HepG2 (cell line): ENCODE measurements around the gene GIPC2.

Experiments used
- CREB1 ChIP-seq, 2 experiments: fragments of 450-650 bp in 1 of 2; IDR thresholded peaks; 2 replicates each; pipeline ENCODE4 v1.6.1; 2016 to 2017; ENCODE audit warnings: control low read depth in 1 of 2, mild to moderate bottlenecking in 1 of 2, missing compliant biosample characterization in 1 of 2, missing genetic modification characterization in 1 of 2
- ELF1 ChIP-seq: sonication (generic); formaldehyde crosslinking; IDR thresholded peaks from 2 replicates; pipeline ENCODE4 v1.4.0; 2020; ENCODE audit warnings: missing genetic modification reagents
- WIZ ChIP-seq: sonication (generic); formaldehyde crosslinking; IDR thresholded peaks from 2 replicates; pipeline ENCODE4 v1.5.1; 2020; ENCODE audit warnings: mild to moderate bottlenecking, missing genetic modification reagents
- TF ChIP-seq, protein P1 (sequence below): sonication (generic); formaldehyde crosslinking; IDR thresholded peaks from 2 replicates; pipeline ENCODE4 v1.4.0; 2020; ENCODE audit warnings: missing genetic modification reagents
- TF ChIP-seq, protein P2 (sequence below): sonication (generic); formaldehyde crosslinking; IDR thresholded peaks from 2 replicates; pipeline ENCODE4 v1.5.1; 2020; ENCODE audit warnings: mild to moderate bottlenecking, missing genetic modification reagents

GRCh38 chr1:78060857-78061563 lies 15.2 kb downstream of the GIPC2 start:
- TF ChIP-seq, protein P1, sequence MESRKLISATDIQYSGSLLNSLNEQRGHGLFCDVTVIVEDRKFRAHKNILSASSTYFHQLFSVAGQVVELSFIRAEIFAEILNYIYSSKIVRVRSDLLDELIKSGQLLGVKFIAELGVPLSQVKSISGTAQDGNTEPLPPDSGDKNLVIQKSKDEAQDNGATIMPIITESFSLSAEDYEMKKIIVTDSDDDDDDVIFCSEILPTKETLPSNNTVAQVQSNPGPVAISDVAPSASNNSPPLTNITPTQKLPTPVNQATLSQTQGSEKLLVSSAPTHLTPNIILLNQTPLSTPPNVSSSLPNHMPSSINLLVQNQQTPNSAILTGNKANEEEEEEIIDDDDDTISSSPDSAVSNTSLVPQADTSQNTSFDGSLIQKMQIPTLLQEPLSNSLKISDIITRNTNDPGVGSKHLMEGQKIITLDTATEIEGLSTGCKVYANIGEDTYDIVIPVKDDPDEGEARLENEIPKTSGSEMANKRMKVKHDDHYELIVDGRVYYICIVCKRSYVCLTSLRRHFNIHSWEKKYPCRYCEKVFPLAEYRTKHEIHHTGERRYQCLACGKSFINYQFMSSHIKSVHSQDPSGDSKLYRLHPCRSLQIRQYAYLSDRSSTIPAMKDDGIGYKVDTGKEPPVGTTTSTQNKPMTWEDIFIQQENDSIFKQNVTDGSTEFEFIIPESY: no peak
- TF ChIP-seq ELF1 (CRISPR knock-in tag) (no peak), CREB1 (IDR thresholded peaks at IDR 0.05) (no peak), CREB1 (CRISPR knock-in tag; IDR thresholded peaks at IDR 0.05) (no peak), WIZ (CRISPR knock-in tag) (no peak)
- TF ChIP-seq, protein P2, sequence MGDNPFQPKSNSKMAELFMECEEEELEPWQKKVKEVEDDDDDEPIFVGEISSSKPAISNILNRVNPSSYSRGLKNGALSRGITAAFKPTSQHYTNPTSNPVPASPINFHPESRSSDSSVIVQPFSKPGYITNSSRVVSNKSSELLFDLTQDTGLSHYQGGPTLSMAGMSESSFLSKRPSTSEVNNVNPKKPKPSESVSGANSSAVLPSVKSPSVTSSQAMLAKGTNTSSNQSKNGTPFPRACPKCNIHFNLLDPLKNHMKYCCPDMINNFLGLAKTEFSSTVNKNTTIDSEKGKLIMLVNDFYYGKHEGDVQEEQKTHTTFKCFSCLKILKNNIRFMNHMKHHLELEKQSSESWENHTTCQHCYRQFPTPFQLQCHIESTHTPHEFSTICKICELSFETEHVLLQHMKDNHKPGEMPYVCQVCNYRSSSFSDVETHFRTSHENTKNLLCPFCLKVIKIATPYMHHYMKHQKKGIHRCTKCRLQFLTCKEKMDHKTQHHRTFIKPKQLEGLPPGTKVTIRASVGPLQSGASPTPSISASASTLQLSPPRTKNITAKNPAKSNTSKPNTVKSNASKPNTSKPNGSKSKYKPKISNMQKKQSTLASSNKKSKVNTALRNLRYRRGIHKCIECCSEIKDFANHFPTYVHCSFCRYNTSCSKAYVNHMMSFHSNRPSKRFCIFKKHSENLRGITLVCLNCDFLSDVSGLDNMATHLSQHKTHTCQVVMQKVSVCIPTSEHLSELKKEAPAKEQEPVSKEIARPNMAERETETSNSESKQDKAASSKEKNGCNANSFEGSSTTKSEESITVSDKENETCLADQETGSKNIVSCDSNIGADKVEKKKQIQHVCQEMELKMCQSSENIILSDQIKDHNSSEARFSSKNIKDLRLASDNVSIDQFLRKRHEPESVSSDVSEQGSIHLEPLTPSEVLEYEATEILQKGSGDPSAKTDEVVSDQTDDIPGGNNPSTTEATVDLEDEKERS: no peak
